NOMO-1 treated with dmso at 0.1 percent for 144 hours (cell line): Measurements from ENCODE around the gene SEC24C.

Source experiments
- DNase-seq: peaks from one replicate; lab custom pipeline; 2025; ENCODE audit not compliant: unreplicated experiment; lab: John Stamatoyannopoulos, UW

SEC24C gene

DNA sequence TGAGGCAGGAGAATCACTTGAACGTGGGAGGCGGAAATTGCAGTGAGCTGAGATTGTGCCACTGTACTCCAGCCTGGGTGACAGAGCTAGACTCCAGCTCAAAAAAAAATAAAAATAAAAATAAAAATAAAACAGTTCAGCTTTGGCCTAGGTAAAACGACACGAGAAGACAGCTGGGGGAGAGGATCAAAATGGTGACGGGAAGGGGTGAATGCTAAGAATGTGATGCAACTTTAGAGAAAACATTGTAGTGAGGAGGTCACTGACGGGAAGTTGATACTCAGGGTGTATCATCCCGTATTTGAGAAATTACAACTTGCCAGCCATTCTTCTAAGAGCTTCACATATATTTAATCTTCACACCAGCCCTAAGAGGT lies 66.2 kb downstream of the SEC24C start:
- DNase-seq = peak; percentile 1

DNA sequence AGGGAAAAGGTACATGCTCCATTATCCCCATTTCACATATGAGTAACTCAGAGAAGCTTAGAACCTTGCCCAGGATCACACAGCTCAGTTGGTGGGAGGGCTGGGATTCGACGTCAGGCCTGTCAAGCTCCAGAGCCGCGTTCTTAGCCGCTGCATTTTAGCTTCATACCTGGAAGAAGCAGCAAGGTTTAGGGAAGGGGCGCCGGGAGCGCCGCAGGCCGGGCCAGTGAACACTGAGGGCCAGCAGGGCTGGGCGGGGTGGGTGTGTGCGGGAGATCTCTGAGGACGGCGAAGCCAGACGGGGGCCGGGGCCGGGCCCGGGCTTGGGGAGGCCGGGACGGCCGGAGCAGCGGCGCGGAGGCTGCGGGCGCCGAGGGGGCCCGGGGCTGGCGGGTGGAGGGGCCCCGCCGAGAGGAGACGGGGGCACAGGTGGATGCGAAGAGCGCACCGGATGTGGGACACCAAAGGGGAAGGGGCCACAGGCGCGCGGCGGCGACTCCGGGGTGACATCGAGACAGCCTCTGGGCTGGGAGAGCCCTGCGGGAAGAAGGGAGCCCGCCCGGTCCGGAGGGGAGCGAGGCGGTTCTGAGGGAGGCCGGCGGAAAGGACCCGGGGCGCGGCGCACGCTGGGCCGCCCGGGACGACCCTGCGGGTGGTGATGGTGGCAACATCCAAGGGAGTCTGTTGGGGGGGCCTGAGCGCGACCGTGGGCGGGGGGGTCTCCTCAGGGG lies 66.7 kb downstream of the SEC24C start:
- DNase-seq = no peak

DNA sequence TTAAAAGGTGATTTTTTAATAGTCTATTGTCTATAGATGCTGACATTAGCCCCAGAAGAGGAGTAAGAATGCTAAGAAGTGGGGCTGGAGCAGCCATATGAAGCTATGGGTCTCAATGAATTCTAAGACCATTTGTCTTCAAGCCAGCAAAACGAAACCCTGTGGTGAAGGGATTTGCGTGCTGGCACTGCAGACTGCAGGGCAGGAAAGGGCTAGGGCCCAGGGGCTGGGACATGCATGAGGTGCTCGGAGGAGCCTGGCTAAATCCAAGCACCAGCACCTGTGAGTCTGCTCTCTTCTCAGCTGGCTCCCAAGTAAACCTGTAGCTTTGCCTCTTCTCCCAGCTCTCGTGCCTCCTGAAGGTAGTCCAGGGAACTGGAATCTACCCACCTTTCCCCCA lies 68.5 kb downstream of the SEC24C start:
- DNase-seq = no peak

DNA sequence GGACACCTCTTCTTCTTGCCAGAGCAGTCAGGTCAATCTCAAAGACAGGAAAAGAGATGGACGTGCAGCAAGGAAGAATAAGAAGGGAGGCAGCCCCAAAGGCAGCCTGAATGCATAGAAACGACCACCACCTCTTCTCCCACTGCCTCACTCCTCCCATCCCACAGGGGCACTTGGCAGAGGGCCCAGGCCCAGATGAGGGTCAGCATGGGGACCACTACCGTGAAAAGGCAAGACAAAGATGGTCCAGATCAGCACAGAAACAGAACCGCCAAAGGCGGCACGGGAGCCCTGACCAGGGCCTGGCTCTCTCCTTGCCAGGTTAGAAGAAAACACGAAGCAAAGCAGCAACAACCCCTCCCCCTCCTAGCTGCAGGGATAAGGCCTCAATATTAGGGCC lies 69.2 kb downstream of the SEC24C start:
- no peak for DNase-seq

DNA sequence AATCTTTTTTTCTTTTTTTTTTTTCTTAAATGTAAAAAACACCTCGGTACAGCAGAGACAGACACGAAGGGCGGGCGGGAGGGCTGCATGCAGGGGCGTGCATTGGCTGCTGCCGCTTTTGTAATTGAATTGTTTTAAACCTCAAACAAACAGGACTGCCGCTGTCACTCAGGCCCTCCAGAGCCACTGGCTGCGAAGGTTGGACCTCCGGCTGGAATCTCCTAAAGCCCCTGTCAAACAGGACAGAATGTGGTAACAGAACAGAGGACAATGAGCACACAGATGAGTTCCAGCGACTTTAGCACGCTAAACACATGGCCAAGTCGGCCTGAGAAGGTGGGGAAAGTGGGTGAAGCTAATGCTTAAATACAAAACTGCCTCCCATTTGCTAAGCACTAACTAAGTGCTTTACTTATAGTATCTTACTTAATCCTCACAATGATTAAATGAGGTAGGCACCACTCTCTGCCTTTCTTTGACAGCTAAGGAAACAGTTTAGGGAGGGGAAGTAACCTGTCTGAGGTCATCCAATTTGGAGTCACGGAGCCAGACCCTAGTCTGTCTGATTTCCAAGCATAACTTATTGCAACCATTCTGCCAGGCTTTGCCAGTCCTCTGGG lies 70.2 kb downstream of the SEC24C start:
- DNase-seq = no peak

DNA sequence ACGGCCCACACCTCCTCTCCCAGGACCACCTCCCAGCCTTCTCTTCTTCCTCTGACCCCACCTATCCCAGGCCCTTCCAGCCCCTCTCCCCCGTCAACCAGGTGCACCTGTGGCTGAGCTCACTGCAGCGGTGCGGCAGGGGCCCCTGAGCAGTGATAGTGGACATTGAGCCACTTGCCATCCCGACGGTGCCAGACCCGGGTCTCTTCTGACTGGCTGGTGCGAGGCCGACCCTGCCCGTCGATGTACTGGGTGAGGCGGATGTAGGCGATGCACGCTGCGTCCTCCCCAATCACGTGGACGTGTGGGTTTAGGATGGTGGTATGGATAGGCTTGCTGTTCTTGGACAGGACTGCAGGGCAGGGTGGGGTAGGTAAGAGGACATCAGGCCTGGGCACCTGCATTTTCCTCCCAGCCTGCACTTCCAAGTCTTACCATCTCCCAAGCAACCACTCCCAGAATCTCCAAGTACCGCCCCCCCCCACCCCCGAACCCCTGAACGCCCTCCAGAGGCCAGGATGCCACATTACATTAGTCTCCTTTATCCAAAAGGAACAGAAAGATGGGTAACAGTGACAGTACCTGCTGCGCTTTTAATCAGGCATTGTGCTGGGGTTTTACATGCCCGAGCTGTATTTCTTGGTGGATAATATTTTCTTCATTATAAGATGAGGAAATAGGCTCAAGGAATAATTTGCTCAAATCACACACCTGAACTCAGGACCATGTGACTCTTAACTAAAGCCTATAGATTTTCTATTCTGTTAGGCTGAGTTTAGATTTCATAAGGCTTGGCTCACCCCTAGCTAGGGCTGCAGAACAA lies 70.9 kb downstream of the SEC24C start:
- no peak for DNase-seq

DNA sequence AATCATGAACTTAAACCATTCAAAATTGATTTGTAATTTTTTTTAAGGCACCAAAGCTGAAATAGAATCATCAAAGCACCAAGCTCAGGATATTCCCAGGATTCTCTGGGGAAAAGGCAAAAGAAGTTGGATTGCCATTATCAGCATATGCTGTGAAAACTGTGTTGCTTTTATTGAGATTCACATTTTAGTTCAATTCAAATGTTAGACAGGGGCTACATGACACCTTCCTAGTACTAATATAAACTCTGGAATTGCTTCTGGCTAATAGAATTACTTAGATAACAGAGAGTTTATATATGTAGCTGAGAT lies 71.5 kb downstream of the SEC24C start:
- DNase-seq = no peak

DNA sequence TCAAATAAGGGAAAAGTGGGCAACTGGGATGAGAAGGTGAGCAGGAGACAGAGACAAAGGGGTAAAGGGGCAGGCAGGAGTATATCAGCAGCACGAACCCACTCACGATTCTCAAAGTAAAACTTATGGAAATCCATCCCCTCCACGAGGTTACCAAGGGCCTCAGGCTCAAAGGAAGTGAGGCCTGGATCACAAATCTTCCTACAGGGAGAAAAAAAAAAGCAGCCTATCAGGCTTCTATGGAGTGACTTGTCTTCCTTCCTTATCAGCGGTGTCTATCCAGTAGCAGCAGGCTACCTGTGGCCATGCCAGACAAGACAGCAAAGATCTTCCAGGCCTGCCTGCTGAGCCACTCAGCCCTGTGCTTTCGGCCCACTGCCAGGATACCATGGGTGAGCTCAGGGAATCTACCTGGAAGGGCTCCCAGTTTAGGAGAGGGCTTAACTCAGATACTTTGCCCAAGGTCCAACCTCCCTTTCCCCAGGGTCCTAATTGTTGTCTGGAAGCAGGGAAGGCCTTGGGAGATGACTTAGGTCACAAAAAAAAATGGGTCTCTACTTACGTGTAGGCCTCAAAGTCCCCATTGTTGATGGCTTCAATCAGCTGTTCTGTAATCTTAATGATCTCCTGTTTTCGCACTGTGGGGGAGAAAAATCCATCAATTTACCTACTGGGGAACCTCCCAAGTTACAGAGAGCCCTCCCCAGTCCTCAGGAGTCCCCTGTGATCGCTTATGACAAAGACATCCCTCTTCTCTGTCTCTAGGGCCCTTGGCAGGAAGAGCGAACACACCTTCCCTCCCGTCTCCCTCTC lies 73.0 kb downstream of the SEC24C start:
- DNase-seq = no peak

DNA sequence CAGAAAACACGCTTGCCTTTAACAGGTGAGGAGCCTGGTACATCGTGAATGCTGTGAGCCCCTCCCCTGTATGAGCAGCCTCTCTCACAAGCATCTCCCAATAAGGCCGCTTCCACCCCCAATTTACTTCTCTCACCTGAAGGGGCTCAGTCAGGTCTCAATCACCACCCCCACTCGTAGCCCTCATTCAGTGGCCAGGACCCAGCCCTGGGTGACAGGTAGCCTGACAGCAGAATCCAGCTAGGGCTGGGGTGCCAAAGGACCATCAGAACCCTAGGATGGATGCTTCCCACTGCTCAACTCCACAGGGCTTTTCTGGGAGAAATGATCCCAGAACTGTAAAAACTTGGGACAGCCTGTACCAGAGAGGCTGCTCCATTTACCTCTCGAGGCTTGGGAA lies 73.7 kb downstream of the SEC24C start:
- no peak for DNase-seq

DNA sequence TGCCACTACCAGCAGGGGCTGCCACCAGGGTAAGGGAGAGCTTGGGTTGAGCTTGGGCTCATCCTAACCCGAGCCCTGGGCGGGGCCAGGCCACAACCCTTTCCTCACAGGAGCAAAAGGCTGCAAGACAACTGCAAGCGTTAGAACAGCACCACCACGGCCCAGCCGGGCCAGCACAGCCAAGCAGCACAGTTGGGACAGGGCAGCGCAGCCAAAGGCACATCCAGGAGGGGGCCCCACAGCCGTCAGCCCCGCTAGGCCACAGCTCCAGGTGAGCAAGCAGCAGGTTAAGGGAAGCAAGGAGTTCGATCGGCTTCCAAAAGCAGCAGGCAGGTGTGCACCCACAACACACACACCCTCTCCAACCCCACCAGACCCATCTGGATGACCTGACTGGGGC lies 74.2 kb downstream of the SEC24C start:
- no peak for DNase-seq

DNA sequence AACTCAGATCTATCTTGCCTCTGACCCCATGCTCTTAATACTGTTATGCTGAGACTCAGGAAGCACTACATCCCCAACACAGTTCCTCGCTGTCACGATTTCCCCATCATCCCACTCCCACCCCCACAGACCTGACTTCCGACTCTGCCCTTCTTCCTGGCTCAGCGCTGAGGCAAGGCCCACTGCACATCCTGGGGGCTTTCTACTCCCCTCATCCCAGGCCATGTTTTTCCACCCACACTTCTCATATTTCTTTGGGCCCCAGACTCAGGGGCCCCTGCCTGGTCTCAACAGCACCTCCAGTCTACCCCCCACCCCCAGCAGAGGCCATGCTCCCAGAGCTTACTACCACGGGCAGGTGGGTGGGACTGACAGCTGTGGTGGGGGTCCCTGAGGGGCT lies 74.9 kb downstream of the SEC24C start:
- no peak for DNase-seq

DNA sequence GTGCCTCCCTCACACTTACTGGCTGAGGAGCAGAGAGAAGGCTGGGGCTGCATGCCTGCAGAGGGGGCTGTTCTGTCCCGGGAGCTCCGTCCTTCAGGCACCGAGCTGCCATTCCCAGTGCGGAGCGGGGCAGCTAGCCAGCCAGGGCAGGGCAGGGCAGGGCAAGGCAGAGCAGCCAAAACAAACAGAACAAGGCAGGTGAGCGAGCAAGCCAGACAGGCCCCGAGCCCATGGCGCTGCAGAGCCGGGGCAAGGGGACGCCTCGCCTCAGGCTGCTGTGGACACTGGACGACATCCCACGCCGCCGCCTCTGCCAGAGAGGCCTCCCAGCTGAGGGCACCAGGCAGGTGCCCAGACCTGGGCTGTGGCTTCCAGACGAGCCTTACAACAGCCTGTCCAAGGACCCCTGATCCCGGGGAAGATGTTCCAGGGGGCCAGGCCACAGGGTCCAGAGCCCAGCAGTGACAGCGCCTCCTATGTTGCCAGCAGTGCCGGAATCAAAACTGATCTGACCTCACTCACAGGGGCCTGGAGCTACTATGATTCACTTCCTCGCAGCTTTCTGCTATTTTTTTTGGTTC lies 75.4 kb downstream of the SEC24C start:
- DNase-seq = no peak
